Pancreas (tissue), 10 donors: ENCODE data around the gene AMIGO2. TPM values are rescaled to one million over a fixed set of nuclear protein-coding genes. Genes with fewer than 3 reads are reported as not detected.
A peak's percentile ranks its signal among the peaks of the same experiment; 100 is the strongest.

ENCODE experiments used
- ATAC-seq, 4 donors: fragments of 200-7000 bp; cut with Tn5 transposase; one replicate each; pipeline versions ENCODE4 v1.8.0 to v1.9.1; 2020; ENCODE audit warnings: mild to moderate bottlenecking in 4 of 4, moderate library complexity in 4 of 4
- DNase-seq, 6 donors: peaks; one replicate each; pipeline ENCODE4 v3.0.0-alpha.2; 2020
- FAIRE-seq: peaks from 2 replicates; lab custom pipeline; 2012; peaks lifted over from hg19 to GRCh38; lab: Jason Lieb, UNC
- H3K27ac ChIP-seq, 4 donors: fragments of 200-600 bp; sonication (generic); 1 replicate in 3 of 4; 2 replicates in 1 of 4; pipeline versions ENCODE4 v1.5.0 to v1.8.0; 2020
- H3K27me3 ChIP-seq, 4 donors: fragments of 200-600 bp; one replicate each; pipeline ENCODE4 v1.8.0; 2021
- H3K36me3 ChIP-seq, 3 donors: fragments of 200-600 bp; sonication (generic) in 1 of 3; one replicate each; pipeline versions ENCODE4 v1.5.0 to v1.8.0; 2020 to 2021
- H3K4me1 ChIP-seq, 3 donors: fragments of 200-600 bp; one replicate each; pipeline ENCODE4 v1.8.0; 2021
- H3K4me3 ChIP-seq, 4 donors: fragments of 200-600 bp; sonication (generic) in 2 of 4; one replicate each; pipeline versions ENCODE4 v1.5.0 to v1.8.0; 2020 to 2021
- H3K9me3 ChIP-seq, 4 donors: fragments of 200-600 bp; one replicate each; pipeline ENCODE4 v1.8.0; 2021
- CTCF ChIP-seq, 4 donors: fragments of 200-600 bp; sonication (generic) in 3 of 4; IDR thresholded peaks; one replicate each; pipeline versions ENCODE4 v1.5.0 to v1.8.0; 2021; ENCODE audit warnings: antibody characterized with exemption in 4 of 4
- WGBS, 2 donors: extraction: QIAGEN DNeasy Blood & Tissue Kit; methylation state at CpG; one replicate each; pipeline ENCODE4 v1.1.7; 2013; 5-methylcytosine and 5-hydroxymethylcytosine counted together
- intact Hi-C, 3 donors: fragments of 100-400 bp; cut with DNase I; formaldehyde crosslinking; loops; one replicate each; pipeline versions ENCODE4 v1.11.1 to v1.14.2; 2022
- polyA plus RNA-seq, 2 donors: library from polyadenylated mRNA; stranded (reverse); fragments of 200-250 nt; gene quantifications; one replicate each; pipeline ENCODE4 v1.2.3, GENCODE V29; 2013
- total RNA-seq, 6 donors: library from RNA; stranded (reverse); fragmentation: NEBNext Ultra II Directional in 4 of 6; extraction: Animal tissue kit (Norgen Biotek cat#: 25700) in 4 of 6; gene quantifications; one replicate each; pipeline versions ENCODE4 v1.2.1 to v1.2.4, GENCODE V29; 2021 to 2023
- donor health status: healthy with polysubstance abuse.
- donor health status: DM: no; HTN: no; CAD: no; lungs with moderate emphysema.
- donor health status: DM: no; HTN: no; CAD: no.
- donor health status: control.
- donor health status: control.
- donor health status: Bipolar disorder and iron deficiency.
- donor health status: DM: yes; HTN: yes; CAD: no.
- donor health status: DM: no; HTN: no; CAD: no.
- donor health status: DM: no; HTN: no; CAD: no.
- donor health status: DM: yes; HTN: yes; CAD: no.

AMIGO2 gene
- total RNA-seq (1 to 10 TPM; 1.3 to 7.5 (median 2.2) TPM), polyA plus RNA-seq (1 to 10 TPM; 2.2 to 3.9 TPM)

GRCh38 chr12:47079468-47079980 lies at the start of gene AMIGO2, which contains the start of gene PCED1B:
Gene AMIGO2, minus strand, starts transcription at chr12:47079959. Its CDS starts 957 bp downstream, at chr12:47079002.
Gene PCED1B, plus strand, starts transcription at chr12:47079621. Its CDS starts 155,443 bp downstream, at chr12:47235064.
- Histone ChIP-seq H3K27me3 (no peaks in the 10 kb centered on the region), H3K9me3 (no peaks in the 10 kb centered on the region), H3K4me3 (peak within 1 kb of the TSS; percentile 55 to 77 (median 70)), H3K36me3 (no peaks in the 10 kb centered on the region), H3K4me1 (peaks cover 0 to 14% (median 0%) of the 10 kb centered on the region in 3 donors), H3K27ac (peak within 1 kb of the TSS; percentile 49 to 88 (median 66))
- TF ChIP-seq CTCF (IDR thresholded peaks at IDR 0.05) = no peak
- DNase-seq (peak; percentile 70 to 93 (median 82)), FAIRE-seq (no peak), ATAC-seq (peak; percentile 74 to 90 (median 84))
- WGBS, 2 donors = 0% methylated on average over 45 to 58 of the region's 58 CpGs
- intact Hi-C loops = loop anchor here in 1 of 3 donors (10.0 kb wide), 1 partner anchor 225 kb away; no protein-coding TSS in a partner anchor

- 91 to 95% methylated on average over 1 of the region's 1 CpG for WGBS, 2 donors
- Histone ChIP-seq H3K36me3 (no peaks in the 10 kb centered on the region), H3K4me1 (no peaks in the 10 kb centered on the region), H3K4me3 (no peak overlapping the region), H3K27ac (no peak overlapping the region), H3K27me3 (no peaks in the 10 kb centered on the region), H3K9me3 (no peaks in the 10 kb centered on the region)
- TF ChIP-seq CTCF (IDR thresholded peaks at IDR 0.05) = no peak
- DNase-seq (no peak), ATAC-seq (no peak), FAIRE-seq (no peak)
- intact Hi-C loops = no loop called here
Measured at GRCh38 chr12:47126246-47126645, 46.5 kb upstream of the AMIGO2 start.

GRCh38 chr12:47124451-47124850 lies 44.7 kb upstream of the AMIGO2 start:
- WGBS, 2 donors = 44 to 58% methylated on average over 1 of the region's 1 CpG
- H3K4me3 ChIP-seq = no peak overlapping the region
- no peak overlapping the region for H3K27ac ChIP-seq
- no peaks in the 10 kb centered on the region for H3K4me1 ChIP-seq
- H3K27me3 ChIP-seq = no peaks in the 10 kb centered on the region
- FAIRE-seq (no peak), DNase-seq (no peak), ATAC-seq (no peak)
- no peaks in the 10 kb centered on the region for H3K36me3 ChIP-seq
- no peak for TF ChIP-seq CTCF (IDR thresholded peaks at IDR 0.05)
- intact Hi-C loops = no loop called here
- H3K9me3 ChIP-seq = no peaks in the 10 kb centered on the region

- no peak overlapping the region for H3K27ac ChIP-seq
- DNase-seq = no peak
- no peak for FAIRE-seq
- ATAC-seq = no peak
- H3K4me3 ChIP-seq = no peak overlapping the region
- no peaks in the 10 kb centered on the region for H3K36me3 ChIP-seq
- no peaks in the 10 kb centered on the region for H3K4me1 ChIP-seq
- WGBS, 2 donors = 47 to 50% methylated on average over 1 of the region's 1 CpG
- H3K9me3 ChIP-seq = no peaks in the 10 kb centered on the region
- TF ChIP-seq CTCF (IDR thresholded peaks at IDR 0.05) = no peak
- intact Hi-C loops = no loop called here
- no peaks in the 10 kb centered on the region for H3K27me3 ChIP-seq
Measured at GRCh38 chr12:47123730-47124129, 44.0 kb upstream of the AMIGO2 start.

GRCh38 chr12:47122602-47123001 lies 42.8 kb upstream of the AMIGO2 start:
- 94 to 96% methylated on average over 1 of the region's 1 CpG for WGBS, 2 donors
- intact Hi-C loops = no loop called here
- no peaks in the 10 kb centered on the region for H3K27me3 ChIP-seq
- H3K27ac ChIP-seq = no peak overlapping the region
- no peak for ATAC-seq
- H3K9me3 ChIP-seq = no peaks in the 10 kb centered on the region
- no peaks in the 10 kb centered on the region for H3K36me3 ChIP-seq
- H3K4me1 ChIP-seq = no peaks in the 10 kb centered on the region
- DNase-seq = no peak
- no peak overlapping the region for H3K4me3 ChIP-seq
- TF ChIP-seq CTCF (IDR thresholded peaks at IDR 0.05) = no peak
- FAIRE-seq = no peak
